Stimulated activated CD8-positive, alpha-beta memory T cell treated with anti-CD3 and anti-CD28 coated beads, Interleukin-12 subunit alpha, Interleukin-12 subunit beta, amount 100 ng/mL, for 24 hours (primary cell): ENCODE results near the gene TEX51.
A peak's percentile ranks its signal among the peaks of the same experiment; 100 is the strongest.

Source experiments
- DNase-seq: peaks from one replicate; pipeline ENCODE4 v3.0.0-alpha.2; 2020; ENCODE audit errors: extremely low read depth

Gene TEX51

GRCh38 chr2:126878601-126879000 is 20.1 kb upstream of the TEX51 start:
- DNase-seq, result no peak

- no peak for DNase-seq
Measured at GRCh38 chr2:126879348-126880298, 19.1 kb upstream of the TEX51 start.

DNA sequence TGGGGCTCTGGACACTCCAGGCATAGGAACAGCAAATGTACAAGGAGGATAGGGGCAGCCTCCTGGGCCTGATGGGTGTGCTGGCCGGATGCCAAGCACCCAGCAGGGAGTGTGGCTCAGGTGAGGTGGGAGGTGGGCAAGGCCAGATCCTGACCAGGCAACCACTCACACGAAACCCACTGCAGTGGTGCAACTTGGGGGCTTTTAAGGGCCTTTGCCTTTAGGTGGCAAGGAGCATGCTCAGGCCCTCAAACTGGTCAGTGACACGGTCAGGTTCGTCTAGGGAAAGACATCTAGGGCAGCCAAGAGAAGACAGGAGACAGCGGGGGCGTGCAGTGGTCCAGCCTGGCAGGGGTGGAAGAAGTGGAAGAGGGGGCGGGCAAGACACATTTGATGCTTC is 18.4 kb upstream of the TEX51 start:
- DNase-seq, result no peak

DNA sequence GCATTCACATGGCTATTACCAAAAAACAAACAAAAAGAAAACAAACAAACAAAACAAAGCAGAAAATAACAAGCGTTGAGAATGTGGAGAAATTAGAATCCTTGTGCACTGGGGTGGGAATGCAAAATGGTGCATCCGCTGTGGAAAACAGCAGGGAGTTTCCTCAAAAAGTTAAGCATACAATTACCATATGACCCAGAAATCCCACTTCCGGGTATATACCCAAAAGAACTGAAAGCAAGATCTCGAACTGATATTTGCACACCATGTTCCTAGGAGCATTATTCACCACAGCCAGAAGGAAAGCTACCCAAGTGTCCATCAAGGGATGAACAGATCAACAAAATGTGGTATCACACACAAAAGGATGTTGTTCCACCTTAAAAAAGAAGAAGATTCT is 17.9 kb upstream of the TEX51 start:
- no peak for DNase-seq

DNA sequence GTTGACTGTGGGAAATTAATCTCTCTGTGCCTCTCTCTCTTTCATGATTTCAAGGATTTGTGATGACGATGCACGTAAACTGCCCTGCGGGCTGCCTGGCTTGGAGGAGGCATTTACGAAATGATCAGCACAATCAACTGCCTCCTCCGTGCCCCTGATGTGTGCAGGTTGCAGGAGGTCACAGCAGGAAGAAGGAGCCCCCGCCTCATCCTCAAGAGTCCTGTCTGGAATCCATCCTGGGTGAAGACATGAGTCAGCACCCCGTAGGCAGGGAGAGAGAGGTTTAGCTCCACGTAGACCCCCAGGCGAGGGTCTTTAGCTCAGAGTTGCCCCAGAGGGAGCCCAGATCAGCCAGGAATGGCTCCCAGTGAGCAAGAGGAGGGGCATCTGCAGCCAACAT is 17.1 kb upstream of the TEX51 start:
- DNase-seq, result no peak

GRCh38 chr2:126882181-126882580 is 16.5 kb upstream of the TEX51 start:
- no peak for DNase-seq

GRCh38 chr2:126882736-126883665 is 15.7 kb upstream of the TEX51 start:
- no peak for DNase-seq

- DNase-seq, result no peak
Measured at GRCh38 chr2:126883666-126884040, 15.0 kb upstream of the TEX51 start.

DNA sequence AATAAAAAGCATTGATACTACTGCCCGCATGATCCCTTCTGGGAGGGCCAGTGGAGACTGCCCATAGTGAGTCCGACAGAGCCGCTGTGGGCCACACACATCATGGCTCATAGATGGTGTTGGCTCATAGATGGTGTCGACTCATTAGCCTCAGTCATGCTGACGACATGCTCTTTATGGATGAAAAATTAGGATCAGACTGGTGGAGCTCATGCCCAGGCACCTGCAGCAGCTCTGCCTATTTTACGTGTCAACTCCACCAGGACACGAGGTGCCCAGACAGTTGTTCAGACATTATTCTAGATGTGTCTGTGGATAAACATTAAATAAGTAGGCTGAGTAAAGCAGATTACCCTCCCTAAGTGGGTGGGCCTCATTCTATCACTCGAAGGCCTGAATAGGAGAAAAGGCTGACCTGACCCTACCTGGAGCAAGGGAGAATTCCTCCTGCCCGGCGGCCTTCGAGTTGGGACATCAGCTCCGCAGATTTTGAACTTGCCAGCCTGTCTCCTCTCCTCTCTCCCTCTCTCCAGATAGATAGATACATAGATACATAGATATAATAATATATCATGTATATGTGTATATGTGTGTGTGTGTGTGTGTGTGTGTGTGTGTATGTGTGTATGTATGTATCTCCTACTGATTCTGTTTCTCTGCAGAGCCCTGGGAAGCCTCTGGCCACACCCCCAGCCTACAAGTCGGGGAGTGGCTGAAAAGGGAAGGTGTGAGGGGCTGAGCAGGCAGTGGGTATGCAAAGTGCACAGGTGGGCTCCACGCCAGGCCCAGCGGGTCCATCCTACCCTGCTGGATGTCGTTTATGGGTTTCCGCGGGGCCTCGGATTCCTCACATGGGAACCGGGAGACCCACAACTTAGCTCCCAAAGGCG is 13.6 kb upstream of the TEX51 start:
- no peak for DNase-seq

GRCh38 chr2:126885751-126886210 is 12.9 kb upstream of the TEX51 start:
- no peak for DNase-seq

DNA sequence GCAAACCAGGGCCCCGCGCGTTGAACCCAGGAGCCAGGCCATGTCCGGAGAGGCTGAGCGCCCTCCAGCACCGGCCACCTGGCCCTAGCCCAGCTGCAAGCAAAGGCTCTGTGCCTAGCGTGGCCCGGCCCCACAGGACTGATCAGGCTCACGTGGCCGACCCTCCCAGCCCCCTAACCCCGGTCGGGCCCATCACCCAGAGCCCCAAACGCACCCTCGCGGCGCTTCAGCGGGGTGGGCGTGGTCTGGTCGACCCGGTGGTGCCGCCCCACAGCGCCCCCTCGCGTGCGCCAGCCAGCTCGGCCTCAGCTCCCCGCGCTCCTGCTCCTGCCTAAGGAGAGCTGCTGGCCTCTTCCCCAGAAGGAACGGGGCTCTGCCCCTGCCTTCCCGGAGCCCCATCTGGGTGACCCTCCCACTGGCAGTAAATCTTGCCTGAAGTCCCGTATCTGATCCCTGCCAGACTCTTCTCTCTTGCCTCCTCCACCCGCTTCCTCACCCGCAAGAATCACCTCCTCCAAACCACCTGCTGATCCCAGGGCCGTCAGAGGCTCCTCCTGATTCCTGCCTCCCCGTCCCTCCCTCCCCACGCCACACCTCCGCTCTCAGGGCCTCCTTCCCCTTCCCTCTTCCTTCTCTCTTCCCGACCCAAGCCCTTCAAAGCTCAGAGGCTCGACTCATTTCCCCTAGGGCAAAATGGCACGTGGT is 12.3 kb upstream of the TEX51 start:
- peak; percentile 5 for DNase-seq

GRCh38 chr2:126886916-126887280 is 11.8 kb upstream of the TEX51 start:
- no peak for DNase-seq

GRCh38 chr2:126887506-126887905 is 11.2 kb upstream of the TEX51 start:
- no peak for DNase-seq

DNA sequence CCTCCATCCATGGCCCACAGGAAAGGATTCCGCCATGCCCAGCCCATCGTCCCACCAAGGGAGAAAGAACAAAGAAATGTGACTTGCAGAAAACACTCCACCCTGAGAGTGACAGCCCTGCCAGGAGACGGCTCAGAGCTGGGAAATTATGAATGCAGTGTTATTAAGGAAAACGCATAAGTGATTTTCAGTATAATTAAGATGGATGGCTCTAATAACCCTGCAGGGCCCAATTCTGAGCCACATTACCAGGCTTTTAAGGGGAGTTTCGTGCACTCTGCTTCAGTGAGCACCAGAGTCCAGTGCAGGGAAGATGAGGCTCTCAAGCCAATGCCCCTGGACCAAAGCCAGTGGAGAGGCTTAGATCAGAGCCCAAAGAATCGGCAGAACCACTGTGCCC is 10.6 kb upstream of the TEX51 start:
- no peak for DNase-seq

DNA sequence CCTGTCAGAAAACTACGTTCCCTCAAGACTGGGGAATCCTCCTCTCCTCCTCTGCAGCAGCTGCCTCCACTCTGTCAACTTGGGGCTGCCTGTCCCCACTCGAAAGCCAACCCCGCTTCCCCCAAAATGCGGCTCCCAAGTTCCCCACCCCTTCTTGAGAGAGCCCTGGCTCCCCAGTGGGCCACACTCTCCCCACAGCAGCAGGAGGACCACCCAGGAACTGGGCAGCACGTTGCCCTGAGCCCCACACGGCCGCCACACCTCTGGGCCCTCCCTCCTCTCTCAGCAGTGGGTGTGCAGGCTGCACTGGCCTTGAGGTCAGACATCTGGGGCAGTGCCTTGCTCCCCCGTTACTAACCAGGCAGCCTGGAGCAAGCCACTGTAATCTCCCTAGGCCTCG is 9.6 kb upstream of the TEX51 start:
- no peak for DNase-seq

DNA sequence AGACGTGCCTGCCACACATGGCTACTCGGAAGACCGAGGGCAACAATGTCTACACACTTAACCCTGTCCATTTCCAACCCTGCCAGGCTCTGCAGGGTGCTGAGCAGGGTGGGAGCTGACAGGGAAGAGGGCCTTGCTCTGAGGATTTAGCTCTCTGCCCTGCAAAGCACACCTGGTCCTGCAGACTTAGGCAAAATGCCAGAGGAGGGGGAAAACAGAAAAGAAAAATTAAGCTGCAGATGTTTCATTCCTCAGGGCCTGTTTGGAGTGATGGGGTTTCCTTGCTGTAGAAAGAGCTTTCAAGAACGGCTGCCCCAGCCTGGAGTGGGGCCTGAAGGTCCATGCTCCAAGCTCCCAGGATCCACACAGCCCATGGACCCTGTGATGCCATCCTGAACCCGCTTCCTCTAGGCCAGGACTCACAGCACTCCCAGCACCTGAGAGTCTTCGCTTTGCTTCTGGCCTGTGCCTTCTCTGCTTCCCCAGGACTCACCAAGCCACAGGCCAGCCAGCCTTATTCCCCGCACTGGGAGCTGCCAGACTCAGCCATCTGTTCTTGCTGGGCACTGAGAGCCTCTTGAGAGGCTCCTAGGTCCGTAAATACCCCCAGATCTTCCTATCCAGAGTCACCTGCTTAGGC is 9.1 kb upstream of the TEX51 start:
- no peak for DNase-seq

DNA sequence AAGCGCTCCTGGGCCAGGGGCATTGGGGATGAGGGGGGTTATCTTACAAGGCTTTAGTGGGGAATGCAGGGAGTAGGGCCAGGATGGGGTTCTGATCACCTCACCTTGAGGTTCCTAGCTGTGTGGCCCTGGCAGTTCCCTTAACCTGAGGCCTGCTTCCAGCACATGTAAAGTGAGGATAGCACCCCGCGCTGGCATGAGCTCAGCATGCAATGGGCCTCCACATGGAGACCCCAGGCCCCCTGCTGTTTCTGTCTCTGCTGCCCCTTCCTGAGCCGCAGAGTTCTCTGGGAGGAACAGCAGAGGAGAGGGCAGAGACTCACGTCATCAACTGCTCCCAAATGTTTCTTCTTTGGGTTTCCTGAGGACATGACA is 8.6 kb upstream of the TEX51 start:
- DNase-seq, result no peak

GRCh38 chr2:126890551-126891450 is 7.9 kb upstream of the TEX51 start:
- no peak for DNase-seq

DNA sequence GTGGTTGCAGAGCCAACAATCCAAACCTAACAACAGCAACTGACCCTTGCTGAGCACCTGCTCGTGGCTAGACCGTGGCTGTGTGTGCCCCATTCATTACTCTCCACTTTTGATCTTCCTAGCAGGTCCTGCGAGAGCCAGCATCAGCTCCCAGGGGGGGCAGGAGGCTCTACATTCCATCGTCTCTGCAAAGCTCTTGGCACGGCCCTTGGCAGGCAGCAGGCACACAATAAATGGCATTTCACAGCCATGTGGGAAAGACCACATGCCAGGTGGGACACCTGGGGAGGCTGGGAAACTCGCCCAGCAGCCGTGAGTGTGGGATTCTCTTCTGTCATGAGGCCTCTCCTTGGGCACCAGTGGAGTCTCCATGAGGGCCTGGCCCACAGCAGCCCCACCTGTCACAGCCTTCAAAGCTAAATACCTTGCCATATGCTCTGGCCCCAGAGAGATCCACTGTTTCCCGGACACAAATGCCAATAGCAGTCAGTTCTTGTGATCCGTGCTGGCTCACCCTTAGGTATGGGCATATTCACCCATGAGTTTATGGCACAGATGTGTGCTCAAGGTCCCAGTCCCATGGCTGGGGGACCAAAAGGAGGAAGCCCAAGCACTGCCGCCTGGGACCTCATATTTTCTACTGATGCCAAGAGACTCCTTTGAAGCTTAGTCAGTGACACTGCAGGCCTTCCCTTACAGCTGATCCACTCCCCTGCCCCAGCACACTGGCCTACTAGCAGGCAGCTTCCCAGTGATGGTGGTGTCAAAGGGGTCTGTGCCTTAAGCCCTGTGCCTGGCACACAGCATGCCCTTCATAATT is 6.8 kb upstream of the TEX51 start:
- DNase-seq, result no peak
